HepG2 (cell line): ENCODE results near the gene CISTR.

ENCODE experiments used
- CEBPG ChIP-seq: IDR thresholded peaks from 2 replicates; pipeline ENCODE4 v1.6.1; 2016
- NFKBIZ ChIP-seq: IDR thresholded peaks from 2 replicates; pipeline ENCODE4 v1.6.1; 2018; ENCODE audit warnings: missing genetic modification reagents, missing compliant biosample characterization
- SMARCC2 ChIP-seq: fragments of 450-650 bp; IDR thresholded peaks from 2 replicates; pipeline ENCODE4 v1.6.1; 2017; ENCODE audit warnings: antibody characterized with exemption, mild to moderate bottlenecking
- ZNF274 ChIP-seq: sonication (generic); formaldehyde crosslinking; IDR thresholded peaks from 2 replicates; pipeline ENCODE4 v1.5.1; 2020; ENCODE audit warnings: mild to moderate bottlenecking, missing genetic modification reagents
- ZNF660 ChIP-seq: sonication (generic); formaldehyde crosslinking; IDR thresholded peaks from 2 replicates; pipeline ENCODE4 v1.5.1; 2020; ENCODE audit warnings: mild to moderate bottlenecking, low read depth, missing genetic modification reagents, borderline replicate concordance
- ZNF891 ChIP-seq: sonication (generic); formaldehyde crosslinking; IDR thresholded peaks from 2 replicates; pipeline ENCODE4 v1.5.0; 2020; ENCODE audit warnings: mild to moderate bottlenecking, missing genetic modification reagents
- TF ChIP-seq, protein P1 (sequence below): IDR thresholded peaks from 2 replicates; pipeline ENCODE4 v1.6.1; 2012; ENCODE audit warnings: inconsistent platforms

DNA sequence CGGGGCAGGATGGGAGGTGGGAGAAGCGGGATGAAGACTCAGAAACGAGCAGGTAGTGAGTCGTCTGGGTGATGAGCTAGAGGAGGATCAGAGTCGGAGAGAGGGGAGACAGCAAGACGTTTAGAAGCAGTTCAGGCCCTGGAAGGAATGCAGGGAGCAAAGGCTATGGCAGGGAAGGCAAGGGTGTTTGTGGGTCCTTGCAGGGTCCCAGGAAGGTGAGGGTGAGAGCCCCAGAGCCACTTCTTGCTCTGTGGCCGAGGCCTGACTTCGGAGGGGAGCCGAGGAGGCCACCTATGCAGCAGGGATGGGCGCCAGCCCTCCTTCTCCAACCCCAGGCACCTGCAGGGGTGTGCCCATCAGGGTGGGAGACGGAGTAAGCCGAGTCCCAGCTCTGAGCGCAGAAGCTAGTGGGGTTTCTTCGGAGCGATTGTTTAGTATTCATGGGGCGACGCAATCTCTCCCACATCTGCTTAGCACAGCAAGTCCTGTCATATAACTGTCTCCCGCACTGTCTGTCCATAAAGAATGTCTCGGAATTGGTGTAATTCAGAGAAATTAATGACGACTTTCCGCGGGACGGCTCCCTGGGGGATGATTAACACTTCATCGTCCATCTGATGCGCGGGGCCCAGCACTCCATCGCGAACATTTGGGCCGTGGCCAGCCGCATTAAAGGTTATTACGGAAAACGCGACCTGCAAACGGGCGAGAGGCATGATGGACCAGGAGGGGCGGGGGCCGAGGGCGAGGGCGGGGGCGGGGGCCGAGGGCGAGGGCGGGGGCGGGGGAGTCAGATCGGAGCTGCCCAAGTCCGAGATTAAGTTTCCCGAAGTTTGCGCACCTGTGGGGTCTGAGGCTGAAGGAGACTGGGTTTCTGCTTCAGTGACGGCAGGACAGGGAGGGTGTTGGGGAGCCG, 12.3 kb downstream of the CISTR start:
- TF ChIP-seq ZNF274: no peak
- TF ChIP-seq, protein P1, sequence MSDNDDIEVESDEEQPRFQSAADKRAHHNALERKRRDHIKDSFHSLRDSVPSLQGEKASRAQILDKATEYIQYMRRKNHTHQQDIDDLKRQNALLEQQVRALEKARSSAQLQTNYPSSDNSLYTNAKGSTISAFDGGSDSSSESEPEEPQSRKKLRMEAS: no peak
- no peak for TF ChIP-seq NFKBIZ (CRISPR knock-in tag)
- no peak for TF ChIP-seq SMARCC2
- TF ChIP-seq ZNF891: no peak
- TF ChIP-seq CEBPG (CRISPR knock-in tag): no peak
- TF ChIP-seq ZNF660 (CRISPR knock-in tag): no peak
